ENCODE measurements around the gene ABCA9. TPM values are rescaled to one million over a fixed set of nuclear protein-coding genes. Genes with fewer than 3 reads are reported as not detected.

Gene ABCA9
- total and polyA plus RNA-seq, 2 of the 13 experiments (the other 11 are each of a cell fraction or from before 2014, with no cell fraction given), result 0.04 TPM; not detected in 1

DNA sequence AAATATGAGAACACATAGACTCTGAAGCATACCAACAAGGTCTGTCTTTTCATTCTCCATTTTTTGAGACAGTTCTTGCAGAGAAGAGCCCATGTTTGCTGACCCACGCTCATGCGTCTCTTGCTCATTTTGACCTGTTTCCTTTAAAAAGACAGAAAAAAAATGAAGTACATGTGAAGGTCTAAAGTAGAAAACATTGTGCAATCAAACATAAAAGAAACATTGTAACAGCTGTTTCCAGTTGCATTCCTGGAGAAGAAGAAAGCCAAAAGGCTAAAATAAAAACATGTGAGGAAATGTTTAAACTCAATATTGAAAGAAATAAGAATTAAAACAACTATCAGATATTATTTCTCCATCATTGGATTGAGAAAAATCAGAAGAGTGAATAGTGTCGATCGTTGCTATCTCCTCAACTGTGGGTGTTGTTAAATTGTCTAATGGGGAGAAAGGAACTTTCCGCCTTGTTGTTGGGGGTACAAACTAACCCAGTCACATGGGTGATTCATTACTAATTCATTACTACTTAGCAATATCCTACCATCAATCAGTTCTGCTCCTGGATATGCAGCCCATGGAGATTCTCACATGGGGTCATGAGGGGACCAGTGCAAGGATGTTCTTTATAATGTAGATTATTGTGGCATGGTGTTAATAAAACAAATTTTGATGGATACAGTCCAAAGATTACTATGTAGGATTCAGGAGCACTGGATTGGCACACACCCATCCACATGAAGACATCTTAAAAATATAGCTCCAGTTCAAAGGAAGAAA, 9.5 kb downstream of the ABCA9 start (continued):
- TF ChIP-seq, protein P1, sequence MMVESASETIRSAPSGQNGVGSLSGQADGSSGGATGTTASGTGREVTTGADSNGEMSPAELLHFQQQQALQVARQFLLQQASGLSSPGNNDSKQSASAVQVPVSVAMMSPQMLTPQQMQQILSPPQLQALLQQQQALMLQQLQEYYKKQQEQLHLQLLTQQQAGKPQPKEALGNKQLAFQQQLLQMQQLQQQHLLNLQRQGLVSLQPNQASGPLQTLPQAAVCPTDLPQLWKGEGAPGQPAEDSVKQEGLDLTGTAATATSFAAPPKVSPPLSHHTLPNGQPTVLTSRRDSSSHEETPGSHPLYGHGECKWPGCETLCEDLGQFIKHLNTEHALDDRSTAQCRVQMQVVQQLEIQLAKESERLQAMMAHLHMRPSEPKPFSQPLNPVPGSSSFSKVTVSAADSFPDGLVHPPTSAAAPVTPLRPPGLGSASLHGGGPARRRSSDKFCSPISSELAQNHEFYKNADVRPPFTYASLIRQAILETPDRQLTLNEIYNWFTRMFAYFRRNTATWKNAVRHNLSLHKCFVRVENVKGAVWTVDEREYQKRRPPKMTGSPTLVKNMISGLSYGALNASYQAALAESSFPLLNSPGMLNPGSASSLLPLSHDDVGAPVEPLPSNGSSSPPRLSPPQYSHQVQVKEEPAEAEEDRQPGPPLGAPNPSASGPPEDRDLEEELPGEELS (CRISPR knock-in tag; IDR thresholded peaks at IDR 0.05), result peak; percentile 54; the same call in 1 of the 2 replicates
- TF ChIP-seq, protein P2, sequence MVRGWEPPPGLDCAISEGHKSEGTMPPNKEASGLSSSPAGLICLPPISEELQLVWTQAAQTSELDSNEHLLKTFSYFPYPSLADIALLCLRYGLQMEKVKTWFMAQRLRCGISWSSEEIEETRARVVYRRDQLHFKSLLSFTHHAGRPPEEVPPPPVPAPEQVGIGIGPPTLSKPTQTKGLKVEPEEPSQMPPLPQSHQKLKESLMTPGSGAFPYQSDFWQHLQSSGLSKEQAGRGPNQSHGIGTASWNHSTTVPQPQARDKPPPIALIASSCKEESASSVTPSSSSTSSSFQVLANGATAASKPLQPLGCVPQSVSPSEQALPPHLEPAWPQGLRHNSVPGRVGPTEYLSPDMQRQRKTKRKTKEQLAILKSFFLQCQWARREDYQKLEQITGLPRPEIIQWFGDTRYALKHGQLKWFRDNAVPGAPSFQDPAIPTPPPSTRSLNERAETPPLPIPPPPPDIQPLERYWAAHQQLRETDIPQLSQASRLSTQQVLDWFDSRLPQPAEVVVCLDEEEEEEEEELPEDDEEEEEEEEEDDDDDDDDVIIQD (CRISPR knock-in tag; IDR thresholded peaks at IDR 0.05; ENCODE audit: low read depth), result peak; percentile 98
- TF ChIP-seq HOXA9 (CRISPR knock-in tag; IDR thresholded peaks at IDR 0.05; ENCODE audit: borderline replicate concordance), result no peak
- 0 out of 2 replicates have a peak, but pooled peaks have one; percentile 65 for TF ChIP-seq ZNF33A (CRISPR knock-in tag; IDR thresholded peaks at IDR 0.05; ENCODE audit: borderline replicate concordance)
- peak; percentile 91 for TF ChIP-seq MED1 (CRISPR knock-in tag; IDR thresholded peaks at IDR 0.05)
- TF ChIP-seq, protein P3, sequence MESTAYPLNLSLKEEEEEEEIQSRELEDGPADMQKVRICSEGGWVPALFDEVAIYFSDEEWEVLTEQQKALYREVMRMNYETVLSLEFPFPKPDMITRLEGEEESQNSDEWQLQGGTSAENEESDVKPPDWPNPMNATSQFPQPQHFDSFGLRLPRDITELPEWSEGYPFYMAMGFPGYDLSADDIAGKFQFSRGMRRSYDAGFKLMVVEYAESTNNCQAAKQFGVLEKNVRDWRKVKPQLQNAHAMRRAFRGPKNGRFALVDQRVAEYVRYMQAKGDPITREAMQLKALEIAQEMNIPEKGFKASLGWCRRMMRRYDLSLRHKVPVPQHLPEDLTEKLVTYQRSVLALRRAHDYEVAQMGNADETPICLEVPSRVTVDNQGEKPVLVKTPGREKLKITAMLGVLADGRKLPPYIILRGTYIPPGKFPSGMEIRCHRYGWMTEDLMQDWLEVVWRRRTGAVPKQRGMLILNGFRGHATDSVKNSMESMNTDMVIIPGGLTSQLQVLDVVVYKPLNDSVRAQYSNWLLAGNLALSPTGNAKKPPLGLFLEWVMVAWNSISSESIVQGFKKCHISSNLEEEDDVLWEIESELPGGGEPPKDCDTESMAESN (CRISPR knock-in tag; conservative IDR thresholded peaks at IDR 0.05), result no peak
- no peak for TF ChIP-seq CHCHD3 (CRISPR knock-in tag; IDR thresholded peaks at IDR 0.05)
- TF ChIP-seq, protein P4, sequence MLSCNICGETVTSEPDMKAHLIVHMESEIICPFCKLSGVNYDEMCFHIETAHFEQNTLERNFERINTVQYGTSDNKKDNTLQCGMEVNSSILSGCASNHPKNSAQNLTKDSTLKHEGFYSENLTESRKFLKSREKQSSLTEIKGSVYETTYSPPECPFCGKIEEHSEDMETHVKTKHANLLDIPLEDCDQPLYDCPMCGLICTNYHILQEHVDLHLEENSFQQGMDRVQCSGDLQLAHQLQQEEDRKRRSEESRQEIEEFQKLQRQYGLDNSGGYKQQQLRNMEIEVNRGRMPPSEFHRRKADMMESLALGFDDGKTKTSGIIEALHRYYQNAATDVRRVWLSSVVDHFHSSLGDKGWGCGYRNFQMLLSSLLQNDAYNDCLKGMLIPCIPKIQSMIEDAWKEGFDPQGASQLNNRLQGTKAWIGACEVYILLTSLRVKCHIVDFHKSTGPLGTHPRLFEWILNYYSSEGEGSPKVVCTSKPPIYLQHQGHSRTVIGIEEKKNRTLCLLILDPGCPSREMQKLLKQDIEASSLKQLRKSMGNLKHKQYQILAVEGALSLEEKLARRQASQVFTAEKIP (CRISPR knock-in tag; IDR thresholded peaks at IDR 0.05; ENCODE audit: borderline replicate concordance), result no peak
- TF ChIP-seq, protein P5, sequence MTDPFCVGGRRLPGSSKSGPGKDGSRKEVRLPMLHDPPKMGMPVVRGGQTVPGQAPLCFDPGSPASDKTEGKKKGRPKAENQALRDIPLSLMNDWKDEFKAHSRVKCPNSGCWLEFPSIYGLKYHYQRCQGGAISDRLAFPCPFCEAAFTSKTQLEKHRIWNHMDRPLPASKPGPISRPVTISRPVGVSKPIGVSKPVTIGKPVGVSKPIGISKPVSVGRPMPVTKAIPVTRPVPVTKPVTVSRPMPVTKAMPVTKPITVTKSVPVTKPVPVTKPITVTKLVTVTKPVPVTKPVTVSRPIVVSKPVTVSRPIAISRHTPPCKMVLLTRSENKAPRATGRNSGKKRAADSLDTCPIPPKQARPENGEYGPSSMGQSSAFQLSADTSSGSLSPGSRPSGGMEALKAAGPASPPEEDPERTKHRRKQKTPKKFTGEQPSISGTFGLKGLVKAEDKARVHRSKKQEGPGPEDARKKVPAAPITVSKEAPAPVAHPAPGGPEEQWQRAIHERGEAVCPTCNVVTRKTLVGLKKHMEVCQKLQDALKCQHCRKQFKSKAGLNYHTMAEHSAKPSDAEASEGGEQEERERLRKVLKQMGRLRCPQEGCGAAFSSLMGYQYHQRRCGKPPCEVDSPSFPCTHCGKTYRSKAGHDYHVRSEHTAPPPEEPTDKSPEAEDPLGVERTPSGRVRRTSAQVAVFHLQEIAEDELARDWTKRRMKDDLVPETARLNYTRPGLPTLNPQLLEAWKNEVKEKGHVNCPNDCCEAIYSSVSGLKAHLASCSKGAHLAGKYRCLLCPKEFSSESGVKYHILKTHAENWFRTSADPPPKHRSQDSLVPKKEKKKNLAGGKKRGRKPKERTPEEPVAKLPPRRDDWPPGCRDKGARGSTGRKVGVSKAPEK (CRISPR knock-in tag; IDR thresholded peaks at IDR 0.05; ENCODE audit: borderline replicate concordance), result no peak
- TF ChIP-seq ZNF816 (CRISPR knock-in tag; IDR thresholded peaks at IDR 0.05; ENCODE audit: borderline replicate concordance), result peak; percentile 77; the same call in 1 of the 2 replicates
- TF ChIP-seq SOX13 (IDR thresholded peaks at IDR 0.05), result no peak
- peak in 1 of 2 experiments; percentile 91; a peak in 2 of 4 replicates for TF ChIP-seq SOX13 (CRISPR knock-in tag; conservative IDR thresholded peaks at IDR 0.05 in 1 of 2, IDR thresholded peaks at IDR 0.05 in 1 of 2)
- TF ChIP-seq RELA (CRISPR knock-in tag; IDR thresholded peaks at IDR 0.05), result no peak
